Measurements from ENCODE around the gene UNC45B. TPM values are rescaled to one million over a fixed set of nuclear protein-coding genes. Genes with fewer than 3 reads are reported as not detected.

The UNC45B gene
- polyA plus RNA-seq, 1 donor from 2014 or later = not detected

GRCh38 chr17:35159940-35160339, 12.3 kb downstream of the UNC45B start:
- no peak overlapping the region for H3K27ac ChIP-seq (ENCODE audit: low read length)
- no peaks in the 10 kb centered on the region for H3K79me2 ChIP-seq (replicated peaks; ENCODE audit: insufficient read depth, low read length)
- no peaks in the 10 kb centered on the region for H4K20me1 ChIP-seq (ENCODE audit: insufficient read depth)
- H3K9me3 ChIP-seq (ENCODE audit: low read length) = no peaks in the 10 kb centered on the region
- H3K9ac ChIP-seq (ENCODE audit: low read length) = no peak overlapping the region
- H3K36me3 ChIP-seq (ENCODE audit: insufficient read depth, low read length) = no peaks in the 10 kb centered on the region
- H3F3A ChIP-seq (ENCODE audit: insufficient read depth, low read length, poor library complexity, severe bottlenecking) = no peaks in the 10 kb centered on the region
- H3K27me3 ChIP-seq (ENCODE audit: insufficient read depth, low read depth, low read length) = no peaks in the 10 kb centered on the region
- no peaks in the 10 kb centered on the region for H3K9me2 ChIP-seq (ENCODE audit: insufficient read depth, low read length)
- H3K4me3 ChIP-seq (ENCODE audit: low read length) = no peak overlapping the region
- TF ChIP-seq, protein P1, sequence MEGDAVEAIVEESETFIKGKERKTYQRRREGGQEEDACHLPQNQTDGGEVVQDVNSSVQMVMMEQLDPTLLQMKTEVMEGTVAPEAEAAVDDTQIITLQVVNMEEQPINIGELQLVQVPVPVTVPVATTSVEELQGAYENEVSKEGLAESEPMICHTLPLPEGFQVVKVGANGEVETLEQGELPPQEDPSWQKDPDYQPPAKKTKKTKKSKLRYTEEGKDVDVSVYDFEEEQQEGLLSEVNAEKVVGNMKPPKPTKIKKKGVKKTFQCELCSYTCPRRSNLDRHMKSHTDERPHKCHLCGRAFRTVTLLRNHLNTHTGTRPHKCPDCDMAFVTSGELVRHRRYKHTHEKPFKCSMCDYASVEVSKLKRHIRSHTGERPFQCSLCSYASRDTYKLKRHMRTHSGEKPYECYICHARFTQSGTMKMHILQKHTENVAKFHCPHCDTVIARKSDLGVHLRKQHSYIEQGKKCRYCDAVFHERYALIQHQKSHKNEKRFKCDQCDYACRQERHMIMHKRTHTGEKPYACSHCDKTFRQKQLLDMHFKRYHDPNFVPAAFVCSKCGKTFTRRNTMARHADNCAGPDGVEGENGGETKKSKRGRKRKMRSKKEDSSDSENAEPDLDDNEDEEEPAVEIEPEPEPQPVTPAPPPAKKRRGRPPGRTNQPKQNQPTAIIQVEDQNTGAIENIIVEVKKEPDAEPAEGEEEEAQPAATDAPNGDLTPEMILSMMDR (IDR thresholded peaks at IDR 0.05; ENCODE audit: poor library complexity, severe bottlenecking) = no peak
- no peak for TF ChIP-seq RAD21 (conservative IDR thresholded peaks at IDR 0.05)
- no peak for TF ChIP-seq REST (IDR thresholded peaks at IDR 0.05; ENCODE audit: borderline replicate concordance)
- no peak overlapping the region for H2AFZ ChIP-seq (ENCODE audit: low read depth, low read length)
- no peak overlapping the region for H3K4me2 ChIP-seq (ENCODE audit: low read length)

DNA sequence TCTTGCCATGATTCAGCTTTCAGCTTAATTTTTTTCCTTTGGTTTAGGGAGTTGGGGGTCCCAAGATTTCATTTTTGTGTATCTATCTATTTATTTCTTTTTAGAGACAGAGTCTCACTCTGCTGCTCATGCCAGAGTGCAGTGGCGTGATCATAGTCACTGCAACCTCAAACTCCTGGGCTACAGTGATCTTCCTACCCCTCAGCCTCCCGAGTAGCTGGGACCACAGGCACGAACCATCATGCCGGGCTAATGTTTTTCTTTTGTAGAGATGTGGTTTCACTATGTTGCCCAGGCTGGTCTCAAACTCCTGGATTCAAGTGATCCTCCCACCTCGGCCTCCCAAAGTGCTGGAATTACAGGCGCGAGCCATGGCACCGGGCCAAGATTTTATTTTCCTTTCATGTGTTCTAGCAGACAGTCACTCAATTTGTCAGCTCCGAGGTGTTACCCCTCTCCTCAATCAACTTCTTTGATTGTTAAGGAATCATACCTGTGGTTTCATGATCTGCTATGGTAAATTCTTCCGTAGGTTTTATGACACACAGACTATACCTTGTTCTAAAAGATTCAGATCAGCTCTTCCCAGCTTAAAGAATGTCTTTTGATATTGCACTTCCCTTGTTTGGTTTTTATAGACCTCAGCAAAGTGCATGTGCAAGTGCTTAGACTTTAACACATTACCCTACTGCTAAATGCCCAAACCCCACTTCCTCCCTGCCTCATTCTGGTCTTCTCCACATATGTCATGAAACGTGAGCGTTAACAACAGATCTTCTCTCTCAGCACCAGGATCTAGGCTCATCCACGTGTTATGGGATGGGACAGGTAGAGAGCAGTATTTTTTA, 13.0 kb downstream of the UNC45B start:
- Histone ChIP-seq H3K27ac (ENCODE audit: low read length) (no peak overlapping the region), H3K4me2 (ENCODE audit: low read length) (no peak overlapping the region), H3K9ac (ENCODE audit: low read length) (no peak overlapping the region), H3K9me3 (ENCODE audit: low read length) (no peaks in the 10 kb centered on the region), H2AFZ (ENCODE audit: low read depth, low read length) (no peak overlapping the region), H3F3A (ENCODE audit: insufficient read depth, low read length, poor library complexity, severe bottlenecking) (no peaks in the 10 kb centered on the region), H3K36me3 (ENCODE audit: insufficient read depth, low read length) (no peaks in the 10 kb centered on the region), H4K20me1 (ENCODE audit: insufficient read depth) (no peaks in the 10 kb centered on the region), H3K9me2 (ENCODE audit: insufficient read depth, low read length) (no peaks in the 10 kb centered on the region), H3K4me3 (ENCODE audit: low read length) (no peak overlapping the region), H3K79me2 (replicated peaks; ENCODE audit: insufficient read depth, low read length) (no peaks in the 10 kb centered on the region), H3K27me3 (ENCODE audit: insufficient read depth, low read depth, low read length) (no peaks in the 10 kb centered on the region)
- TF ChIP-seq, protein P1 (IDR thresholded peaks at IDR 0.05; ENCODE audit: poor library complexity, severe bottlenecking) = no peak
- TF ChIP-seq EZH2 (IDR thresholded peaks at IDR 0.05; ENCODE audit: borderline replicate concordance, insufficient read depth, low read length, poor library complexity, severe bottlenecking) (no peak), SMC3 (conservative IDR thresholded peaks at IDR 0.05; ENCODE audit: poor library complexity) (no peak), RAD21 (conservative IDR thresholded peaks at IDR 0.05) (no peak), TAF1 (IDR thresholded peaks at IDR 0.05; ENCODE audit: low read depth) (no peak), MXI1 (conservative IDR thresholded peaks at IDR 0.05; ENCODE audit: poor library complexity, severe bottlenecking) (no peak), EP300 (conservative IDR thresholded peaks at IDR 0.05; ENCODE audit: poor library complexity, severe bottlenecking) (no peak), POLR2AphosphoS5 (IDR thresholded peaks at IDR 0.05) (no peak), REST (IDR thresholded peaks at IDR 0.05; ENCODE audit: borderline replicate concordance) (no peak)
